Measurements from ENCODE around the gene DOCK1.
A peak's percentile ranks its signal among the peaks of the same experiment; 100 is the strongest.

The DOCK1 gene

DNA sequence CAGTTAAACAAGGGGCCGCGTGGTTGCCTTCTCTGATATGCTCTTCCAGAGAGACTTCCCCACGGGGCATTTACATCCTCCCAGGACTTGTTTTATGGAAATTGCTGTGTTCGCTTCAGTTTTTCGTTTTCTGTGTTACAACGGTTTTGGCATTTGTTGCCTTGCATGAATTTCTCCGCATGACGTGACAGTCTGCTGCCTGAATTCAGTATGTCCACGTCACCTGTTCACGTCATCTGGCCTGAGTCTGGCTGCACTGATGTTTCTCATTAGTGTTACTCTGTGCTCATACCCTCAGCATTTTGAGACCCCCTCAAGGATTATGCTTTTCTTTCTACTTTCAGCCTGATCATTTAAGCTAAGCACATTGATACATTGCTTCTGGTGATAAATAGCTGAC lies 340.2 kb downstream of the DOCK1 start:
- Histone ChIP-seq H3K36me3 (no peaks in the 10 kb centered on the region), H3K27me3 (no peaks in the 10 kb centered on the region), H3K4me3 (ENCODE audit: low read depth in 1 of 2, low read length in 1 of 2) (no peak overlapping the region), H3K27ac (no peak overlapping the region), H3K9me3 (no peaks in the 10 kb centered on the region), H3K4me1 (ENCODE audit: control insufficient read depth in 1 of 2, insufficient read depth in 1 of 2, low read depth in 1 of 2, low read length in 1 of 2) (peaks cover 31 to 39% of the 10 kb centered on the region in 2 experiments)
- TF ChIP-seq, protein P1, sequence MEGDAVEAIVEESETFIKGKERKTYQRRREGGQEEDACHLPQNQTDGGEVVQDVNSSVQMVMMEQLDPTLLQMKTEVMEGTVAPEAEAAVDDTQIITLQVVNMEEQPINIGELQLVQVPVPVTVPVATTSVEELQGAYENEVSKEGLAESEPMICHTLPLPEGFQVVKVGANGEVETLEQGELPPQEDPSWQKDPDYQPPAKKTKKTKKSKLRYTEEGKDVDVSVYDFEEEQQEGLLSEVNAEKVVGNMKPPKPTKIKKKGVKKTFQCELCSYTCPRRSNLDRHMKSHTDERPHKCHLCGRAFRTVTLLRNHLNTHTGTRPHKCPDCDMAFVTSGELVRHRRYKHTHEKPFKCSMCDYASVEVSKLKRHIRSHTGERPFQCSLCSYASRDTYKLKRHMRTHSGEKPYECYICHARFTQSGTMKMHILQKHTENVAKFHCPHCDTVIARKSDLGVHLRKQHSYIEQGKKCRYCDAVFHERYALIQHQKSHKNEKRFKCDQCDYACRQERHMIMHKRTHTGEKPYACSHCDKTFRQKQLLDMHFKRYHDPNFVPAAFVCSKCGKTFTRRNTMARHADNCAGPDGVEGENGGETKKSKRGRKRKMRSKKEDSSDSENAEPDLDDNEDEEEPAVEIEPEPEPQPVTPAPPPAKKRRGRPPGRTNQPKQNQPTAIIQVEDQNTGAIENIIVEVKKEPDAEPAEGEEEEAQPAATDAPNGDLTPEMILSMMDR (IDR thresholded peaks at IDR 0.05): no peak

GRCh38 chr10:127250031-127250430 lies 344.8 kb downstream of the DOCK1 start:
- no peaks in the 10 kb centered on the region for H3K36me3 ChIP-seq
- TF ChIP-seq, protein P1 (IDR thresholded peaks at IDR 0.05): no peak
- H3K27ac ChIP-seq: peak overlapping the region; percentile 17
- H3K4me3 ChIP-seq (ENCODE audit: low read depth in 1 of 2, low read length in 1 of 2): no peak overlapping the region
- H3K4me1 ChIP-seq (ENCODE audit: control insufficient read depth in 1 of 2, insufficient read depth in 1 of 2, low read depth in 1 of 2, low read length in 1 of 2): peaks cover 49 to 55% of the 10 kb centered on the region in 2 experiments
- no peaks in the 10 kb centered on the region for H3K9me3 ChIP-seq
- no peaks in the 10 kb centered on the region for H3K27me3 ChIP-seq

DNA sequence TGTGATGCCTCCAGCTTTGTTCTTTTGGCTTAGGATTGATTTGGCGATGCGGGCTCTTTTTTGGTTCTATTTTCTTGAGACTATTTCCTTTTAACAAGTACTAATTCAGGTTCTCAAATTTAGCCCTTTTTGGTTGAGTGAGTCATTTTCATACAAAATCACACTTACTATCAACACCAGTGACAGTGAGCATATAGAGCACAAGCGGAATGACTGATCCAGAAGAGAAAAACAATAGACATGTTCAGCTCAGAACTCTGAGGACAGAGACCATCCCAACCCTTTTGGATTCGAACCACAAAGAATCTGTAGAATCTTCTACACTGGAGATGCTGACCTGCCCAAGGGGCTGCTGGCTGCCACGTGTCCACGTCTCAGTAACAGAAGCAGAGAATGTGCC lies 347.6 kb downstream of the DOCK1 start:
- TF ChIP-seq, protein P1 (IDR thresholded peaks at IDR 0.05): no peak
- Histone ChIP-seq H3K9me3 (no peaks in the 10 kb centered on the region), H3K27me3 (no peaks in the 10 kb centered on the region), H3K27ac (peak overlapping the region; percentile 89), H3K4me3 (ENCODE audit: low read depth in 1 of 2, low read length in 1 of 2) (no peak overlapping the region), H3K4me1 (ENCODE audit: control insufficient read depth in 1 of 2, insufficient read depth in 1 of 2, low read depth in 1 of 2, low read length in 1 of 2) (peaks cover 74 to 77% of the 10 kb centered on the region in 2 experiments), H3K36me3 (no peaks in the 10 kb centered on the region)

GRCh38 chr10:127254276-127254675 lies 349.0 kb downstream of the DOCK1 start:
- peak overlapping the region; percentile 33 to 38 for H3K4me3 ChIP-seq (ENCODE audit: low read depth in 1 of 2, low read length in 1 of 2)
- no peaks in the 10 kb centered on the region for H3K27me3 ChIP-seq
- H3K27ac ChIP-seq: peak overlapping the region; percentile 89
- H3K9me3 ChIP-seq: no peaks in the 10 kb centered on the region
- TF ChIP-seq, protein P1 (IDR thresholded peaks at IDR 0.05): peak; percentile 52
- no peaks in the 10 kb centered on the region for H3K36me3 ChIP-seq
- peaks cover 74 to 76% of the 10 kb centered on the region in 2 experiments for H3K4me1 ChIP-seq (ENCODE audit: control insufficient read depth in 1 of 2, insufficient read depth in 1 of 2, low read depth in 1 of 2, low read length in 1 of 2)

DNA sequence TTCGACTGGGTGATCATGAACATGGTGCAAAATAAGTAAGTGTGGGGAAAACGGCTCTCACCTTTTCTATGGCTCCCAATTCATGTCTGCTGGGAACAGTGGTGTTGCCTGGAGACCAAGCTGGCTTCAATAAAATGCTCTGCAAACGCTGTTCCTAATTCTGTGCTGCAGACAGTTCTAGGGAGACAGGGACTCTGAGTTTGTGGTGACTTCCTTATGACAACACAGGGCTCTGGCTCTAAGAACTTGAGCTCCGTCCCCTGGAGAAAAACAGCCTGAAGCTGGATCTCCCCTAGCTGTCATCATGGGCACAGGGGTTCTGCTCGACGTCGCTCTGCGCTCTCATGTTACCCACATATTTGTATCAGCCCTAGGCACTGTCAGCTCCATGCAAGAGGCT lies 352.2 kb downstream of the DOCK1 start:
- no peaks in the 10 kb centered on the region for H3K9me3 ChIP-seq
- H3K4me3 ChIP-seq (ENCODE audit: low read depth in 1 of 2, low read length in 1 of 2): no peak overlapping the region
- no peaks in the 10 kb centered on the region for H3K36me3 ChIP-seq
- H3K27ac ChIP-seq: peak overlapping the region; percentile 89
- H3K27me3 ChIP-seq: no peaks in the 10 kb centered on the region
- TF ChIP-seq, protein P1 (IDR thresholded peaks at IDR 0.05): no peak
- H3K4me1 ChIP-seq (ENCODE audit: control insufficient read depth in 1 of 2, insufficient read depth in 1 of 2, low read depth in 1 of 2, low read length in 1 of 2): peaks cover 57 to 60% of the 10 kb centered on the region in 2 experiments

DNA sequence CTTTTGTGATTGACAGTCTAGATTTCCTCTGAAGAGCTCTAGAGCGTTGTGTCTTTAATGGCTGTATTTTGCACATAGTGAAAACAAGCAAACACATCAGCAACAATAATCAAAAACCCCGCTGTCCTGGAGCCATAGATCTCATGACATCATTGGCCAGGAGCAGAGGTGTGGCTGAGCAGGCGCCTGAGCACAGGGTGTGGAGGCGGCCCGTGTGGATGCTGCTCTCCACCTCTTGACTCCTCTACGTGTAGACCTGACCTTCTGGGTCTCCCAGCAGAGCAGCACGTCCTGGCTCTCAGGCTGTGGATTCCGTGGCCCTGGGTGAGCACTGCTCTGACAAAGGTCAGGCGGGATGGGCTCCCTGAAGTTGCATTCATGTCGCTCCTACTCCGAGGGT lies 354.1 kb downstream of the DOCK1 start:
- Histone ChIP-seq H3K4me3 (ENCODE audit: low read depth in 1 of 2, low read length in 1 of 2) (no peak overlapping the region), H3K4me1 (ENCODE audit: control insufficient read depth in 1 of 2, insufficient read depth in 1 of 2, low read depth in 1 of 2, low read length in 1 of 2) (peaks cover 44 to 46% of the 10 kb centered on the region in 2 experiments), H3K36me3 (no peaks in the 10 kb centered on the region), H3K27me3 (no peaks in the 10 kb centered on the region), H3K9me3 (no peaks in the 10 kb centered on the region), H3K27ac (no peak overlapping the region)
- TF ChIP-seq, protein P1 (IDR thresholded peaks at IDR 0.05): no peak
